WERI-Rb-1 (cell line): ENCODE measurements around the gene REST.
"Not testable (repeated sequence)": the region's sequence is repeated elsewhere in the genome, so short reads cannot be mapped to it uniquely, and the experiment has no call there.

Experiments
- DNase-seq: peaks from one replicate; pipeline ENCODE4 v3.0.0-alpha.2; 2020
- H3K27ac ChIP-seq: fragments of 250-450 bp; sonication (Bioruptor Pico); 2 replicates; pipeline ENCODE4 v1.5.1; 2020; ENCODE audit warnings: mild to moderate bottlenecking, moderate library complexity
- H3K27me3 ChIP-seq: fragments of 250-450 bp; sonication (Bioruptor Pico); 2 replicates; pipeline ENCODE4 v1.5.1; 2021; ENCODE audit warnings: mild to moderate bottlenecking, low read depth, moderate library complexity; ENCODE audit not compliant: insufficient read depth, severe bottlenecking
- H3K36me3 ChIP-seq: fragments of 250-450 bp; sonication (Bioruptor Pico); 2 replicates; pipeline ENCODE4 v1.5.1; 2020; ENCODE audit warnings: mild to moderate bottlenecking, moderate library complexity
- H3K4me3 ChIP-seq: 2 replicates; pipeline ENCODE4 v1.5.1; 2011; ENCODE audit warnings: low read depth, mild to moderate bottlenecking, control low read depth, low read length
- H3K9me3 ChIP-seq: fragments of 250-450 bp; sonication (Bioruptor Pico); 2 replicates; pipeline ENCODE4 v1.5.1; 2021; ENCODE audit warnings: mild to moderate bottlenecking, moderate library complexity; ENCODE audit not compliant: severe bottlenecking
- TF ChIP-seq, protein P1 (sequence below): IDR thresholded peaks from 2 replicates; pipeline ENCODE4 v1.5.1; 2011; ENCODE audit warnings: low read depth, mild to moderate bottlenecking, control low read depth, inconsistent platforms, low read length

Gene REST

GRCh38 chr4:56906489-56907393 lies 959 bp upstream of the REST start:
- DNase-seq, result peak; percentile 34
- TF ChIP-seq, protein P1, sequence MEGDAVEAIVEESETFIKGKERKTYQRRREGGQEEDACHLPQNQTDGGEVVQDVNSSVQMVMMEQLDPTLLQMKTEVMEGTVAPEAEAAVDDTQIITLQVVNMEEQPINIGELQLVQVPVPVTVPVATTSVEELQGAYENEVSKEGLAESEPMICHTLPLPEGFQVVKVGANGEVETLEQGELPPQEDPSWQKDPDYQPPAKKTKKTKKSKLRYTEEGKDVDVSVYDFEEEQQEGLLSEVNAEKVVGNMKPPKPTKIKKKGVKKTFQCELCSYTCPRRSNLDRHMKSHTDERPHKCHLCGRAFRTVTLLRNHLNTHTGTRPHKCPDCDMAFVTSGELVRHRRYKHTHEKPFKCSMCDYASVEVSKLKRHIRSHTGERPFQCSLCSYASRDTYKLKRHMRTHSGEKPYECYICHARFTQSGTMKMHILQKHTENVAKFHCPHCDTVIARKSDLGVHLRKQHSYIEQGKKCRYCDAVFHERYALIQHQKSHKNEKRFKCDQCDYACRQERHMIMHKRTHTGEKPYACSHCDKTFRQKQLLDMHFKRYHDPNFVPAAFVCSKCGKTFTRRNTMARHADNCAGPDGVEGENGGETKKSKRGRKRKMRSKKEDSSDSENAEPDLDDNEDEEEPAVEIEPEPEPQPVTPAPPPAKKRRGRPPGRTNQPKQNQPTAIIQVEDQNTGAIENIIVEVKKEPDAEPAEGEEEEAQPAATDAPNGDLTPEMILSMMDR, result no peak
- Histone ChIP-seq H3K27ac (no peak overlapping the region), H3K36me3 (peaks cover 3% of the 10 kb centered on the region), H3K27me3 (no peaks in the 10 kb centered on the region), H3K9me3 (no peaks in the 10 kb centered on the region), H3K4me3 (peak overlapping the region; percentile 75)

- DNase-seq, result peak; percentile 44
- H3K27me3 ChIP-seq, result no peaks in the 10 kb centered on the region
- TF ChIP-seq, protein P1, result 0 out of 2 replicates have a peak, but pooled peaks have one; percentile 0
- peaks cover 6% of the 10 kb centered on the region for H3K36me3 ChIP-seq
- peak overlapping the region; percentile 75 for H3K4me3 ChIP-seq
- peak overlapping the region; percentile 65 for H3K27ac ChIP-seq
- no peaks in the 10 kb centered on the region for H3K9me3 ChIP-seq
Measured at GRCh38 chr4:56908206-56909085, 746 bp downstream of the REST start.

DNA sequence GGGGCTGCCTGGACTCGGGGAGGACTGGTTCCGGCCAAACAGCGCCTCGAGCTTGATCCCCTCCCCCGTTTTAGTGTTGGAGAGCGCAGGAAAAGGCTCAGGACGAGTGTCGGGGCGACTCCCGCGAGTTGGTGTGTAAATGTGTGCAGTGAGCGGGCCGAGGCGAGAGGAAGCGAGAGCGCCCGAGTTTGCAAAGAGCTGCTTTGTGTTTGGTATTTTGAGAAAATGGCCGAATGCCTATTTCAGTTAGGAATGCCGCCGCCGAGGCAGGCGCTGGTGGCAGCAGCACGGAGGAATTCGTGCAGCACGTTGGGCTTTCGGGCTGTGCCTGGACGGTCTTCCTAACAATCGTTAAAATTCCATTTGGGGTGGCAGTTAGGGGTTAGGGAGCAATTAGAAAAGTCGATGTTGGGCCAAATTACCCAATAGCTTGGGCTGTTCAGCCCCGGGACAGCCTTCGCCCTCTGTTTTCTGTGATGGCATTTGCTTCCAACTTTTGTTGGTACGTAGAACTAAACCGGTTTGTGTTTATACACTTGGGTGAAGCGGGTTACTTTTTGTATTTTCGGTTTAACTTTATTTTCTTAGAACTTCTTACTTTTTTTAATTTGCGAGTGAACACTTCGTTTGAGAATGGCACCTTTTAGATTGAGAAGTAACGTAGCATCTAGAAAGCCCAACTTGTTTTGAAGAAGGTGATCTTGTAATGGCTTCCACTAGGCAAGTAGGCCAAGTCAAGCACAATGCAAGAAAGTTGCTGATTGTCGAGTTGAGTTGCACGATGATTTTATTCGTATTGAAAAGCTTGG lies 1.6 kb downstream of the REST start:
- Histone ChIP-seq H3K4me3 (peak overlapping the region; percentile 75), H3K36me3 (peaks cover 6% of the 10 kb centered on the region), H3K27me3 (no peaks in the 10 kb centered on the region), H3K9me3 (no peaks in the 10 kb centered on the region), H3K27ac (peak overlapping the region; percentile 65)
- DNase-seq, result peak; percentile 28
- TF ChIP-seq, protein P1, result no peak

GRCh38 chr4:56910172-56910967 lies 2.7 kb downstream of the REST start:
- Histone ChIP-seq H3K9me3 (no peaks in the 10 kb centered on the region), H3K27me3 (no peaks in the 10 kb centered on the region), H3K27ac (no peak overlapping the region), H3K4me3 (no peak overlapping the region), H3K36me3 (peaks cover 6% of the 10 kb centered on the region)
- no peak for DNase-seq
- TF ChIP-seq, protein P1, result no peak

DNA sequence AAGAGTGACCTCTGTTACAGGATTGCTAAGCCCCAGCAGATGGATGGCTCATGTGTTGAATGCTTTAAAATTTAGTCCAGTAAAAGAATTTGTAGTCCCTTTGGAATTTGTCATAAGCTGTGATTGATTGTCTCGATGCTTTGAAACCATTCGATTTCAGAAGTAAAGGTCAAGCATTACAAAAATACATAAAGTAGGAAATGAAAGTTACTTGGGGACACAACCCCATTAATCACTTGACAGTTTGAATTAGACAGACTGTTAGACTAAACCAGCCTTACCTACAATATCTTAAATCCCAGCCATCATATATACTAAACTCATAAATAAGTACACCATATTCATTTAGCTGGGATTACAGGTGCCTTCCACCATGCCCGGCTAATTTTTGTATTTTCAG lies 6.6 kb downstream of the REST start:
- Histone ChIP-seq H3K27me3 (no peaks in the 10 kb centered on the region), H3K36me3 (peaks cover 6% of the 10 kb centered on the region), H3K27ac (no peak overlapping the region), H3K9me3 (no peaks in the 10 kb centered on the region), H3K4me3 (no peak overlapping the region)
- TF ChIP-seq, protein P1, result no peak
- no peak for DNase-seq

DNA sequence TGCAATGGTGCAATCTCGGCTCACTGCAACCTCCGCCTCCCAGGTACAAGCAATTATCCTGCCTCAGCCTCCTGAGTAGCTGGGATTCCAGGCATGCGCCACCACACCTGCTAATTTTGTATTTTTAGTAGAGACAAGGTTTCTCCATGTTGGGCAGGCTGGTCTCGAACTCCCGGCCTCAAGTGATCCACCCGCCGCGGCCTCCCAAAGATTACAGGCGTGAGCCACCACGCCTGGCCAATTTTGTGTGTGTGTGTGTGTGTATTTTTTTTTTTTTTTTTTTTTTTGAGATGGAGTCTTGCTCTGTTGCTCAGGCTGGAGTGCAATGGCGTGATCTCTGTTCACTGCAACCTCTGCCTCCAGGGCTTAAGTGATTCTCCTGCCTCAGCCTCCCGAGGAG lies 7.3 kb downstream of the REST start:
- H3K27me3 ChIP-seq, DNase-seq, H3K27ac ChIP-seq, H3K9me3 ChIP-seq, H3K36me3 ChIP-seq, H3K4me3 ChIP-seq: not testable (repeated sequence)
